H54 (cell line): Measurements from ENCODE around the gene FRMD3.

Source experiments
- DNase-seq: peaks from one replicate; pipeline ENCODE4 v3.0.0; 2011; ENCODE audit warnings: low spot score, mixed read lengths; ENCODE audit not compliant: insufficient read length
- FAIRE-seq: peaks from 3 replicates; lab custom pipeline; 2011; peaks lifted over from hg19 to GRCh38; lab: Jason Lieb, UNC
- POLR2A ChIP-seq: IDR thresholded peaks from 2 replicates; pipeline ENCODE4 v1.6.1; 2011; ENCODE audit warnings: low read depth, mild to moderate bottlenecking, low read length

FRMD3 gene

GRCh38 chr9:83538172-83538889 is at the start of gene FRMD3:
FRMD3 (minus strand) TSS chr9:83538401; CDS start chr9:83538231, 170 bp downstream.
- no peak for FAIRE-seq
- peak; percentile 67 for TF ChIP-seq POLR2A
- peak; percentile 84 for DNase-seq

- DNase-seq: no peak
- no peak for FAIRE-seq
- TF ChIP-seq POLR2A: no peak
Observed at GRCh38 chr9:83584995-83585394, 46.8 kb upstream of the FRMD3 start.

GRCh38 chr9:83583151-83584014 is 45.2 kb upstream of the FRMD3 start:
- DNase-seq (peak; percentile 72), FAIRE-seq (peak; percentile 99)
- no peak for TF ChIP-seq POLR2A

GRCh38 chr9:83582029-83582428 is 43.8 kb upstream of the FRMD3 start:
- no peak for TF ChIP-seq POLR2A
- DNase-seq: no peak
- peak; percentile 95 for FAIRE-seq

GRCh38 chr9:83574482-83574881 is 36.3 kb upstream of the FRMD3 start:
- FAIRE-seq: no peak
- DNase-seq: no peak
- TF ChIP-seq POLR2A: no peak

GRCh38 chr9:83572524-83572923 is 34.3 kb upstream of the FRMD3 start:
- peak; percentile 45 for FAIRE-seq
- no peak for TF ChIP-seq POLR2A
- DNase-seq: no peak

GRCh38 chr9:83570359-83570758 is 32.2 kb upstream of the FRMD3 start:
- TF ChIP-seq POLR2A: no peak
- DNase-seq (no peak), FAIRE-seq (no peak)

GRCh38 chr9:83569326-83569725 is 31.1 kb upstream of the FRMD3 start:
- FAIRE-seq: no peak
- no peak for TF ChIP-seq POLR2A

GRCh38 chr9:83563360-83563759 is 25.2 kb upstream of the FRMD3 start:
- DNase-seq (no peak), FAIRE-seq (no peak)
- no peak for TF ChIP-seq POLR2A

More at GRCh38 chr9:83569326-83569725, 31.1 kb upstream of the FRMD3 start:
- DNase-seq: no peak

GRCh38 chr9:83560169-83560826 is 22.1 kb upstream of the FRMD3 start:
- no peak for TF ChIP-seq POLR2A
- no peak for DNase-seq
- FAIRE-seq: peak; percentile 73

- DNase-seq: no peak
- TF ChIP-seq POLR2A: no peak
- FAIRE-seq: peak; percentile 66
Observed at GRCh38 chr9:83557771-83558170, 19.6 kb upstream of the FRMD3 start.

GRCh38 chr9:83557317-83557716 is 19.1 kb upstream of the FRMD3 start:
- TF ChIP-seq POLR2A: no peak
- DNase-seq (no peak), FAIRE-seq (peak; percentile 6)

GRCh38 chr9:83554278-83554677 is 16.1 kb upstream of the FRMD3 start:
- FAIRE-seq: no peak
- no peak for DNase-seq
- no peak for TF ChIP-seq POLR2A
